ENCODE data around the gene GFER.

DNA sequence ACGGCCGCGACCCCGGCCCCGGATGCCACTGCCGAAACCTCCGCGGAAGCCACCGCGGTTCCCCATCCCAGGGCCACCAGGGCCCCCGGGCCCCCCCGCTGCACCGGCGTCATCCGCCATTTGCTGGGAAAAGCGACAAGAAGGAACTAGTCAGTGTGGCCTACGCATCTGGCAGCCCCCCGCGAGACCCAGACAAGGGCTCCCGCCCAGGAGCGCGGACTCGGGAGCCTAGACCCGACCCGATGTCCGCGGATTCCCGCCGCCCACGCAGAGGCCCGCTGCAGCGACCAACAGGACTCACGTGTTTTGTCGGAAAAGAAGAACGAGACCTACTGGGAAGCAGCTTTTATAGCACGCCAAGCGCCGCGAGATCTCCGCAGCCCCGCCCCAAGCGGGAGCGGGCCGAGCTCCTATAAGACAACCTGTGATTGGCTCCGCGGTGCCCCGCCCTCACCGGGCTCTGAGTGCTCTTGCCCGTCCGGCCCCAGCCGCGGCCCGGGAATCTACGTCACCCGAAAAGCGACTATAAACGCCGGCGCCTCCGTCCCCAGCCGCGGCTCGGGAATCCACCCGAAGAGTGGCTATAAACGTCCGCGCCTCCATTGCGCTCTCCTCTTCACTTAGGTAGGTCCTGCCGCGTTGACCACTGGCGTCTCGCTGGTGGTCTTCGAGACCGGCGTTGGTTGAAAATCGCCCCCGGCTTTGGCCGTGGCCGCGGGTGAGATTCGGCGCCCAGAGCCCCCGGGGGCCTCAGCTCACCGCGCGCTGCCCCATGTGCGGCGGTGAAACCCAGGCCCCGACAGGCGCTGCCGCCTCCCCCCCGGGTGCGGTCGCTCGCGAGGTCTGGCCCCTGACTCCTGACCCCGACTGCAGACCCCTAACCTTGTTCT is 19.2 kb upstream of the GFER start, which contains the start of gene RPS2:
- TF ChIP-seq SMARCB1 (IDR thresholded peaks at IDR 0.05; ENCODE audit: insufficient read length, low read depth) = no peak
- TF ChIP-seq CHCHD3 (CRISPR knock-in tag; IDR thresholded peaks at IDR 0.05) = 0 out of 2 replicates have a peak, but pooled peaks have one; percentile 7
- TF ChIP-seq U2AF1 (optimal IDR thresholded peaks at IDR 0.05; ENCODE audit: low read depth, low read length) = peak; percentile 99
- peak; percentile 68 to 94; a peak in 3 of 4 replicates for TF ChIP-seq MAZ (CRISPR knock-in tag; conservative IDR thresholded peaks at IDR 0.05 in 1 of 2, IDR thresholded peaks at IDR 0.05 in 1 of 2)
- TF ChIP-seq, protein P1, sequence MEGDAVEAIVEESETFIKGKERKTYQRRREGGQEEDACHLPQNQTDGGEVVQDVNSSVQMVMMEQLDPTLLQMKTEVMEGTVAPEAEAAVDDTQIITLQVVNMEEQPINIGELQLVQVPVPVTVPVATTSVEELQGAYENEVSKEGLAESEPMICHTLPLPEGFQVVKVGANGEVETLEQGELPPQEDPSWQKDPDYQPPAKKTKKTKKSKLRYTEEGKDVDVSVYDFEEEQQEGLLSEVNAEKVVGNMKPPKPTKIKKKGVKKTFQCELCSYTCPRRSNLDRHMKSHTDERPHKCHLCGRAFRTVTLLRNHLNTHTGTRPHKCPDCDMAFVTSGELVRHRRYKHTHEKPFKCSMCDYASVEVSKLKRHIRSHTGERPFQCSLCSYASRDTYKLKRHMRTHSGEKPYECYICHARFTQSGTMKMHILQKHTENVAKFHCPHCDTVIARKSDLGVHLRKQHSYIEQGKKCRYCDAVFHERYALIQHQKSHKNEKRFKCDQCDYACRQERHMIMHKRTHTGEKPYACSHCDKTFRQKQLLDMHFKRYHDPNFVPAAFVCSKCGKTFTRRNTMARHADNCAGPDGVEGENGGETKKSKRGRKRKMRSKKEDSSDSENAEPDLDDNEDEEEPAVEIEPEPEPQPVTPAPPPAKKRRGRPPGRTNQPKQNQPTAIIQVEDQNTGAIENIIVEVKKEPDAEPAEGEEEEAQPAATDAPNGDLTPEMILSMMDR (IDR thresholded peaks at IDR 0.05 in 2 of 3, conservative IDR thresholded peaks at IDR 0.05 in 1 of 3; ENCODE audit: insufficient read depth in 2 of 3, low read depth in 1 of 3, low read length in 3 of 3) = no peak
